IPS DF 6.9 (cell line): Measurements from ENCODE around the gene VAC14.
"Not testable (repeated sequence)": the region's sequence is repeated elsewhere in the genome, so short reads cannot be mapped to it uniquely, and the experiment has no call there.

ENCODE experiments used
- DNase-seq: peaks from one replicate; pipeline ENCODE4 v3.0.0-alpha.2; 2013; ENCODE audit warnings: low read depth, low spot score
- H3K27ac ChIP-seq: one replicate; pipeline ENCODE4 v1.5.1; 2013; ENCODE audit warnings: low read length, control low read depth
- H3K27me3 ChIP-seq: 2 replicates; pipeline ENCODE4 v1.6.1; 2013; ENCODE audit warnings: mild to moderate bottlenecking, low read length; ENCODE audit not compliant: control insufficient read depth, insufficient read depth
- H3K36me3 ChIP-seq: 2 replicates; pipeline ENCODE4 v1.6.1; 2013; ENCODE audit warnings: low read length; ENCODE audit not compliant: control insufficient read depth, insufficient read depth
- H3K4me1 ChIP-seq: 2 replicates; pipeline ENCODE4 v1.6.1; 2013; ENCODE audit warnings: low read length; ENCODE audit not compliant: control insufficient read depth, insufficient read depth
- H3K4me3 ChIP-seq: 2 replicates; pipeline ENCODE4 v1.5.1; 2013; ENCODE audit warnings: mild to moderate bottlenecking, low read length
- H3K9me3 ChIP-seq: 2 replicates; pipeline ENCODE4 v1.6.1; 2013; ENCODE audit warnings: low read length, inconsistent platforms; ENCODE audit not compliant: control insufficient read depth, insufficient read depth
- WGBS: extraction: QIAGEN DNeasy Blood & Tissue Kit; methylation state at CpG from one replicate; pipeline ENCODE4 v1.1.7; 2013; ENCODE audit warnings: mixed read lengths, missing lambda C conversion rate; ENCODE audit not compliant: insufficient read length, insufficient coverage; 5-methylcytosine and 5-hydroxymethylcytosine counted together

Gene VAC14

GRCh38 chr16:70800781-70801480 lies at the start of gene VAC14:
Gene VAC14 (minus strand): TSS chr16:70801158. CDS start chr16:70800900, 258 bp downstream.
- DNase-seq, result peak; percentile 89
- no peaks in the 10 kb centered on the region for H3K36me3 ChIP-seq
- H3K9me3 ChIP-seq, result no peaks in the 10 kb centered on the region
- WGBS, result no CpG with 5 or more reads among the region's 64 CpGs
- H3K27me3 ChIP-seq, result no peaks in the 10 kb centered on the region
- H3K4me1 ChIP-seq, result peaks cover 2% of the 10 kb centered on the region; the same call in 1 of the 2 replicates
- peak within 1 kb of the TSS; percentile 78 for H3K4me3 ChIP-seq
- no peak within 1 kb of the TSS for H3K27ac ChIP-seq

DNA sequence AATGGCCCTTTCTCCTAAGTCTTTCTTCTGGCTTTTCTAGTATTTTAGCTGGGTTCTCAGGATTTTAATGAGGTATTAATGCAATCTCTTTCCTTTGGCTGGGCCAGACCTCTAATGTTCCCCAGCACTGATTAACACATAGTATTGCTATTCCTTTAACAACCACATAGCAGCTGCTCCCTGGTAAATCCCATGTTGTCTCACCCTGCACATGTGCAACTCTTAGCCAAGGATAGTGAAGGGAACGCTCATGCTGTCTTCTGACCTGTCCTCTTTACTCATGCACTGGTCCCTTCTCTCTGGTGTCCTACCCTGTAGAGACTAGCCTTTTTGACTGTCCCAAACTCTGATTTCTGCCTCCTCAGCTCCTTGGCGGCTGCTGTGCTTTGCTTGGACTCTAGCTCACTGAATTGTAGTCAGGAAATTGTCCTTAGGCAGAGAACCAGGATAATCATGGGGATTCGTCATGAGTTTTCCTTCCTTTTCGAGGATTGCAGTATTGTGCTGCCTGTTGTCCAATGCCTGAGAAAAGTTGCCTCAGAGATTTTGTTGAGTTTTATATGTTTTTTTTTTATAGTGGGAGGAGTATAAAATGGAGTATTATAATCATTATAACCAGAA lies 22.6 kb upstream of the VAC14 start:
- DNase-seq, H3K27ac ChIP-seq, H3K4me3 ChIP-seq, H3K36me3 ChIP-seq, H3K9me3 ChIP-seq, H3K27me3 ChIP-seq, H3K4me1 ChIP-seq: not testable (repeated sequence)
- no CpG with 5 or more reads among the region's 4 CpGs for WGBS

- H3K27ac ChIP-seq, H3K9me3 ChIP-seq, DNase-seq, H3K36me3 ChIP-seq, H3K27me3 ChIP-seq, H3K4me1 ChIP-seq, H3K4me3 ChIP-seq: not testable (repeated sequence)
- no CpG with 5 or more reads among the region's 2 CpGs for WGBS
Measured at GRCh38 chr16:70822734-70823133, 21.8 kb upstream of the VAC14 start.

DNA sequence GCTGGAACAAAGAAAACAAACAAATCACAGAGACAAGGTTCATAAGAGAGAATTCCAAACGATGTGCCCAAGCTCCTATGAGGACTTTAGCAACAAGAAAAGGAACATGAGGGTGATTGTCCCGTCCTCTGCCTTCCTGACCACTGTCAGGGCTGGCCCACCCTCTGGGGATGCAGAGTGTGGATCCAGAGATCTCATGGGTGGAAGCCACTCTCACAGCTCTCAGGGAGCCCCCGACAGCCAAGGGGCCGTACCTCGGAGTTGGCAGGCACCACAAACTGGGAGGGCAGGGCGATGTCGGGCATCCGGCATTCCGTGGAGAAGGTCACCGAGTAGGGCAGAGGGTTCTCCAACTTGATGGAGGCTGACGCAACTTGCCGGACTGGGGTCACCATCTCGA lies 17.1 kb upstream of the VAC14 start:
- H3K27me3 ChIP-seq, H3K4me3 ChIP-seq, H3K36me3 ChIP-seq, H3K27ac ChIP-seq, H3K4me1 ChIP-seq, H3K9me3 ChIP-seq, DNase-seq: not testable (repeated sequence)
- no CpG with 5 or more reads among the region's 13 CpGs for WGBS

DNA sequence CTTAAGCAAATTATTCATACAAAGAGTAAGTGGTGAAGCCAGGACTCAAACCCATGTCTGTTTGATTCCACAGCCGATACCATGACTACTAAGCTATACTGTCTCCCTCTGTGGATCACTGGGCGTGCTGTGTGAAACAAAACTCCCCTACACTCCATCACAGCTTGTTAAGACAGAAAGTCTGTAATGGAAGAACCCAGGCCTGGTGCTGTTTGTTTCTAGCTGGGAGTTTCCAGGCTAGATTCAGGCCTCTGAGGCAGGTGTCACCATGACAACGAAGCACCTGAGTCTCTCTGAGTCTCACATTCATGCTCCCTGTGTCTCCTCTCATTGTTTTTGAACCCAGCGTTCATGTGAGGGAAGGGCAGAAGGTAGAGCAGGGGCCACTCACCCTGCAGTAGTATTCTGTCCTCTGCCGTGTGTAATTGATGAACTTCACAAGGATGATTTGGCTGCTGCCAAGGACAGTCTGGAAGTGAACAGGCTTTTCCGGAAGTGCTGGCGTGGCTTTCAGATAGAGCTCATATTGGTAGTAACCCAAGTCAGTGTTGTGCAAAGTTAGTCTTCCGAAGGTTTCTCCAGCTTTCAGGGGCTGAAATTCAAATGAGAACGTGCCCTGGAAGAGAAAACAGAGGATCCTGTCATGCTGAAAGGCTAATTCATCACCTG lies 8.6 kb upstream of the VAC14 start:
- no peak overlapping the region for H3K27ac ChIP-seq
- no peak overlapping the region for H3K4me3 ChIP-seq
- H3K9me3 ChIP-seq, result no peaks in the 10 kb centered on the region
- no peaks in the 10 kb centered on the region for H3K27me3 ChIP-seq
- no CpG with 5 or more reads among the region's 9 CpGs for WGBS
- DNase-seq, result no peak
- H3K4me1 ChIP-seq, result no peaks in the 10 kb centered on the region
- no peaks in the 10 kb centered on the region for H3K36me3 ChIP-seq

- no peak for DNase-seq
- H3K27me3 ChIP-seq, result no peaks in the 10 kb centered on the region
Measured at GRCh38 chr16:70808371-70808770, 7.4 kb upstream of the VAC14 start.

GRCh38 chr16:70805787-70806186 lies 4.8 kb upstream of the VAC14 start:
- H3K9me3 ChIP-seq, result no peaks in the 10 kb centered on the region
- no peak for DNase-seq
- no peaks in the 10 kb centered on the region for H3K27me3 ChIP-seq
- no peak overlapping the region for H3K27ac ChIP-seq
- peaks cover 2% of the 10 kb centered on the region; the same call in 1 of the 2 replicates for H3K4me1 ChIP-seq
- no peaks in the 10 kb centered on the region for H3K36me3 ChIP-seq
- H3K4me3 ChIP-seq, result no peak overlapping the region
- no CpG with 5 or more reads among the region's 3 CpGs for WGBS

More at GRCh38 chr16:70808371-70808770, 7.4 kb upstream of the VAC14 start:
- no peaks in the 10 kb centered on the region for H3K36me3 ChIP-seq
- no peaks in the 10 kb centered on the region for H3K9me3 ChIP-seq
- H3K4me1 ChIP-seq, result no peaks in the 10 kb centered on the region
- no peak overlapping the region for H3K4me3 ChIP-seq
- H3K27ac ChIP-seq, result no peak overlapping the region

- no CpG with 5 or more reads among the region's 6 CpGs for WGBS
- peaks cover 2% of the 10 kb centered on the region; the same call in 1 of the 2 replicates for H3K4me1 ChIP-seq
- no peak overlapping the region for H3K4me3 ChIP-seq
- DNase-seq, result no peak
- no peaks in the 10 kb centered on the region for H3K27me3 ChIP-seq
- no peaks in the 10 kb centered on the region for H3K9me3 ChIP-seq
- H3K36me3 ChIP-seq, result no peaks in the 10 kb centered on the region
- H3K27ac ChIP-seq, result no peak overlapping the region
Measured at GRCh38 chr16:70805380-70805779, 4.4 kb upstream of the VAC14 start.

- no peak for DNase-seq
- Histone ChIP-seq H3K4me3 (no peak overlapping the region), H3K36me3 (no peaks in the 10 kb centered on the region), H3K27ac (no peak overlapping the region), H3K9me3 (no peaks in the 10 kb centered on the region), H3K27me3 (no peaks in the 10 kb centered on the region), H3K4me1 (peaks cover 2% of the 10 kb centered on the region; the same call in 1 of the 2 replicates)
- no CpG with 5 or more reads among the region's 2 CpGs for WGBS
Measured at GRCh38 chr16:70804734-70805169, 3.8 kb upstream of the VAC14 start.

- Histone ChIP-seq H3K4me1 (peaks cover 2% of the 10 kb centered on the region; the same call in 1 of the 2 replicates), H3K9me3 (no peaks in the 10 kb centered on the region), H3K27me3 (no peaks in the 10 kb centered on the region), H3K4me3 (no peak overlapping the region), H3K27ac (no peak overlapping the region), H3K36me3 (no peaks in the 10 kb centered on the region)
- WGBS, result no CpG with 5 or more reads among the region's 8 CpGs
- no peak for DNase-seq
Measured at GRCh38 chr16:70804153-70804733, 3.3 kb upstream of the VAC14 start.
